Suprapubic skin (tissue), 4 donors: ENCODE measurements around the gene CCDC188. TPM values are rescaled to one million over a fixed set of nuclear protein-coding genes. Genes with fewer than 3 reads are reported as not detected.

Experiments used
- DNase-seq, 2 donors: peaks; one replicate each; pipeline ENCODE4 v3.0.0-alpha.2; 2019; ENCODE audit warnings: low spot score in 2 of 2
- H3K27ac ChIP-seq: fragments of 200-600 bp; sonication (generic); one replicate; pipeline ENCODE4 v1.5.1; 2019
- H3K27me3 ChIP-seq: fragments of 200-600 bp; sonication (generic); one replicate; pipeline ENCODE4 v1.5.1; 2019
- H3K36me3 ChIP-seq: fragments of 200-600 bp; sonication (generic); one replicate; pipeline ENCODE4 v1.5.1; 2019
- H3K4me1 ChIP-seq: fragments of 200-600 bp; sonication (generic); one replicate; pipeline ENCODE4 v1.5.1; 2019
- H3K4me3 ChIP-seq: fragments of 200-600 bp; sonication (generic); one replicate; pipeline ENCODE4 v1.5.1; 2019; ENCODE audit warnings: mild to moderate bottlenecking
- H3K9me3 ChIP-seq: fragments of 200-600 bp; sonication (generic); one replicate; pipeline ENCODE4 v1.5.1; 2019
- CTCF ChIP-seq, 2 donors: fragments of 200-600 bp in 1 of 2; fragments of 450-650 bp in 1 of 2; sonication (generic) in 1 of 2; IDR thresholded peaks; one replicate each; pipeline ENCODE4 v1.5.1; 2016 to 2019; ENCODE audit warnings: antibody characterized with exemption in 2 of 2, mild to moderate bottlenecking in 1 of 2, moderate library complexity in 1 of 2
- EP300 ChIP-seq: sonication (generic); formaldehyde crosslinking; IDR thresholded peaks from one replicate; pipeline ENCODE4 v1.6.1; 2017; ENCODE audit warnings: antibody characterized with exemption
- POLR2A ChIP-seq, 2 donors: fragments of 450-650 bp; IDR thresholded peaks; one replicate each; pipeline ENCODE4 v1.6.1; 2017; ENCODE audit warnings: antibody characterized with exemption in 2 of 2, mild to moderate bottlenecking in 2 of 2, moderate library complexity in 2 of 2
- POLR2AphosphoS5 ChIP-seq, 3 donors: sonication (generic); formaldehyde crosslinking; IDR thresholded peaks; one replicate each; pipeline ENCODE4 v1.6.1; 2017; ENCODE audit warnings: antibody characterized with exemption in 3 of 3
- WGBS: methylation state at CpG from one replicate; pipeline ENCODE4 v1.1.5; 2018; 5-methylcytosine and 5-hydroxymethylcytosine counted together
- total RNA-seq, 4 donors: library from RNA; depleted of rRNA; stranded (reverse); fragments of >200 nt; gene quantifications; one replicate each; pipeline ENCODE4 v1.1.0, GENCODE V29; 2016

Gene CCDC188
- total RNA-seq, 4 donors from 2014 or later = 0.34 TPM; not detected in 3

GRCh38 chr22:20197407-20198030 is 46.7 kb upstream of the CCDC188 start:
- no peak for DNase-seq
- Histone ChIP-seq H3K27ac (no peak overlapping the region), H3K9me3 (no peaks in the 10 kb centered on the region), H3K36me3 (no peaks in the 10 kb centered on the region), H3K27me3 (peaks cover 14% of the 10 kb centered on the region), H3K4me1 (no peaks in the 10 kb centered on the region), H3K4me3 (no peak overlapping the region)
- 83% methylated on average over 17 of the region's 18 CpGs for WGBS
- no peak for TF ChIP-seq POLR2A (IDR thresholded peaks at IDR 0.05)
- TF ChIP-seq POLR2AphosphoS5 (IDR thresholded peaks at IDR 0.05) = no peak
- TF ChIP-seq CTCF (IDR thresholded peaks at IDR 0.05) = no peak
- TF ChIP-seq EP300 = no peak

GRCh38 chr22:20196094-20196842 is 45.4 kb upstream of the CCDC188 start:
- no peaks in the 10 kb centered on the region for H3K9me3 ChIP-seq
- no peak for DNase-seq
- 79% methylated on average over 11 of the region's 19 CpGs for WGBS
- no peak overlapping the region for H3K4me3 ChIP-seq
- no peaks in the 10 kb centered on the region for H3K36me3 ChIP-seq
- H3K27ac ChIP-seq = no peak overlapping the region
- no peak for TF ChIP-seq EP300
- no peak for TF ChIP-seq POLR2A (IDR thresholded peaks at IDR 0.05)
- H3K27me3 ChIP-seq = peaks cover 11% of the 10 kb centered on the region
- H3K4me1 ChIP-seq = no peaks in the 10 kb centered on the region

- Histone ChIP-seq H3K4me1 (no peaks in the 10 kb centered on the region), H3K36me3 (no peaks in the 10 kb centered on the region), H3K4me3 (no peak overlapping the region), H3K9me3 (no peaks in the 10 kb centered on the region), H3K27me3 (peaks cover 11% of the 10 kb centered on the region), H3K27ac (no peak overlapping the region)
- WGBS = 77% methylated on average over 12 of the region's 15 CpGs
- no peak for DNase-seq
- TF ChIP-seq CTCF (IDR thresholded peaks at IDR 0.05) = no peak
- no peak for TF ChIP-seq EP300
- TF ChIP-seq POLR2AphosphoS5 (IDR thresholded peaks at IDR 0.05) = no peak
- TF ChIP-seq POLR2A (IDR thresholded peaks at IDR 0.05) = no peak
Measured at GRCh38 chr22:20194681-20195593, 44.1 kb upstream of the CCDC188 start.

- no peaks in the 10 kb centered on the region for H3K9me3 ChIP-seq
- no peaks in the 10 kb centered on the region for H3K4me1 ChIP-seq
- no peak overlapping the region for H3K4me3 ChIP-seq
- 84% methylated on average over 16 of the region's 17 CpGs for WGBS
- peaks cover 3% of the 10 kb centered on the region for H3K27me3 ChIP-seq
- H3K27ac ChIP-seq = no peak overlapping the region
- TF ChIP-seq POLR2A (IDR thresholded peaks at IDR 0.05) (no peak), EP300 (no peak), CTCF (IDR thresholded peaks at IDR 0.05) (no peak), POLR2AphosphoS5 (IDR thresholded peaks at IDR 0.05) (no peak)
- no peak for DNase-seq
- H3K36me3 ChIP-seq = no peaks in the 10 kb centered on the region
Measured at GRCh38 chr22:20193761-20194494, 43.1 kb upstream of the CCDC188 start.

- 69% methylated on average over 12 of the region's 20 CpGs for WGBS
- no peak overlapping the region for H3K27ac ChIP-seq
- no peaks in the 10 kb centered on the region for H3K27me3 ChIP-seq
- no peaks in the 10 kb centered on the region for H3K4me1 ChIP-seq
- no peaks in the 10 kb centered on the region for H3K9me3 ChIP-seq
- no peak overlapping the region for H3K4me3 ChIP-seq
- TF ChIP-seq EP300 = no peak
- no peak for TF ChIP-seq POLR2A (IDR thresholded peaks at IDR 0.05)
- no peak for TF ChIP-seq CTCF (IDR thresholded peaks at IDR 0.05)
- TF ChIP-seq POLR2AphosphoS5 (IDR thresholded peaks at IDR 0.05) = no peak
- no peaks in the 10 kb centered on the region for H3K36me3 ChIP-seq
- no peak for DNase-seq
Measured at GRCh38 chr22:20192972-20193760, 42.3 kb upstream of the CCDC188 start.
